ENCODE results near the gene CTAGE4. TPM values are rescaled to one million over a fixed set of nuclear protein-coding genes. Genes with fewer than 3 reads are reported as not detected.
"Not testable (repeated sequence)": the region's sequence is repeated elsewhere in the genome, so short reads cannot be mapped to it uniquely, and the experiment has no call there.

CTAGE4 gene
- polyA plus RNA-seq, 1 experiment: not detected

DNA sequence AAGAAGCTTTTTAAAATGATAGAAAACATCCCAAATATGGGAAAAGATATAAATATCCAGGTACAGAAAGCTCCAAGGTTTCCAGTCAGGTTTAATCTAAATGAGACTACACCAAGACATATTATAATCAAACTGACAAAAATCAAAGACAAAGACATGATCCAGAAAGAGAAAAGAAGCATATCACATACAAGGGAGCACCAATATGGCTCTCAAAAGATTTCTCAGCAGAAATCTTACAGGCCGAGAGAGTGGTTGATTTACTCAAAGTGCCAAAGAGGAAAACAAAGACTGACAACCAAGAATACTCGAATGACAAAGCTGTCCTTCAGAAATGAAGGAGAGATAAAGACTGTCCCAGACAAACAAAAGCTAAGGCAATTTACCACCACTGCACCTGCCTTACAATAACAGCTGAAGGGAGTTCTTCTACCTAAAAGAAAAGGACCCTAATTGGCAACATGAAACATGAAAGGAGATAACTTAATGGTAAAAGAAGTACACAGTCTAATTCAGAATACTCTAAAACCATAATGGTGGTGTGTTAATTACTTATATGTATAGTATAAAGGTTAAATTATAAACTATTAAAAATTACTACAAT is 34.9 kb upstream of the CTAGE4 start:
- POLR2A ChIA-PET: no interaction called here
- CTCF ChIA-PET: interaction anchor here (0.5 to 1.4 kb wide), 2 partner anchors 20 to 944 kb away, joined by 3 to 5 read pairs; no protein-coding TSS in a partner anchor
- no peaks in the 10 kb centered on the region for H3K27me3 ChIP-seq (ENCODE audit: control insufficient read depth, insufficient read depth, low read length)
- peaks cover 7% of the 10 kb centered on the region for H3K9me3 ChIP-seq (ENCODE audit: control insufficient read depth, insufficient read depth, low read length)
- H3K27ac ChIP-seq (ENCODE audit: low read depth, low read length): no peak overlapping the region
- TF ChIP-seq CTCF (IDR thresholded peaks at IDR 0.05; ENCODE audit: low read depth, low read length): no peak
- H3K4me3 ChIP-seq (ENCODE audit: low read depth, low read length): no peak overlapping the region
- DNase-seq (ENCODE audit: low read depth, low spot score): no peak

DNA sequence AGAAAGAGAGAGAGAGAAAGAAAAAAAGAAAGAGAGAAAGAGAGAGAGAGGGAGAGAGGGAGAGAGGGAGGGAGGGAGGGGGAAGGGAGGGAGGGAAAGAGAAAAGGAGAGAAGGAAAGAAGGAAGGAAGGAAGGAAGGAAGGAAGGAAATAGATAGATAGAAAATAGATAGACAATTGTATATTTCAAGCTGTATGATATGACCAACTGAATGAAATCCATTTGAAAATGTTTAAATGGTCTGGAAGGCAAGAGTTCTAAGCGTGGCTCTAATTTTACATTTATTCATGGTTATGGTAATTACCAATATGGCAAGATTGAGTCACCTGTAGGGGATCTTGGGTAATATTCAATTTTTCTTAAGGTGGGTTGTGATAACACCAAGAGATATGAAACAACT is 24.4 kb upstream of the CTAGE4 start:
- no peak for TF ChIP-seq CTCF (IDR thresholded peaks at IDR 0.05; ENCODE audit: low read depth, low read length)
- POLR2A ChIA-PET: no interaction called here
- H3K27me3 ChIP-seq (ENCODE audit: control insufficient read depth, insufficient read depth, low read length): no peaks in the 10 kb centered on the region
- no peaks in the 10 kb centered on the region for H3K9me3 ChIP-seq (ENCODE audit: control insufficient read depth, insufficient read depth, low read length)
- CTCF ChIA-PET: no interaction called here
- DNase-seq (ENCODE audit: low read depth, low spot score): no peak
- no peak overlapping the region for H3K27ac ChIP-seq (ENCODE audit: low read depth, low read length)
- H3K4me3 ChIP-seq (ENCODE audit: low read depth, low read length): no peak overlapping the region

GRCh38 chr7:144164784-144165183 is 18.5 kb upstream of the CTAGE4 start:
- H3K4me3 ChIP-seq (ENCODE audit: low read depth, low read length): no peak overlapping the region
- TF ChIP-seq CTCF (IDR thresholded peaks at IDR 0.05; ENCODE audit: low read depth, low read length): no peak
- no peaks in the 10 kb centered on the region for H3K9me3 ChIP-seq (ENCODE audit: control insufficient read depth, insufficient read depth, low read length)
- POLR2A ChIA-PET: no interaction called here
- no peak for DNase-seq (ENCODE audit: low read depth, low spot score)
- CTCF ChIA-PET: interaction anchor here (0.6 kb wide), 1 partner anchor 1380 kb away, joined by 3 read pairs; no protein-coding TSS in a partner anchor
- H3K27ac ChIP-seq (ENCODE audit: low read depth, low read length): no peak overlapping the region
- no peaks in the 10 kb centered on the region for H3K27me3 ChIP-seq (ENCODE audit: control insufficient read depth, insufficient read depth, low read length)

DNA sequence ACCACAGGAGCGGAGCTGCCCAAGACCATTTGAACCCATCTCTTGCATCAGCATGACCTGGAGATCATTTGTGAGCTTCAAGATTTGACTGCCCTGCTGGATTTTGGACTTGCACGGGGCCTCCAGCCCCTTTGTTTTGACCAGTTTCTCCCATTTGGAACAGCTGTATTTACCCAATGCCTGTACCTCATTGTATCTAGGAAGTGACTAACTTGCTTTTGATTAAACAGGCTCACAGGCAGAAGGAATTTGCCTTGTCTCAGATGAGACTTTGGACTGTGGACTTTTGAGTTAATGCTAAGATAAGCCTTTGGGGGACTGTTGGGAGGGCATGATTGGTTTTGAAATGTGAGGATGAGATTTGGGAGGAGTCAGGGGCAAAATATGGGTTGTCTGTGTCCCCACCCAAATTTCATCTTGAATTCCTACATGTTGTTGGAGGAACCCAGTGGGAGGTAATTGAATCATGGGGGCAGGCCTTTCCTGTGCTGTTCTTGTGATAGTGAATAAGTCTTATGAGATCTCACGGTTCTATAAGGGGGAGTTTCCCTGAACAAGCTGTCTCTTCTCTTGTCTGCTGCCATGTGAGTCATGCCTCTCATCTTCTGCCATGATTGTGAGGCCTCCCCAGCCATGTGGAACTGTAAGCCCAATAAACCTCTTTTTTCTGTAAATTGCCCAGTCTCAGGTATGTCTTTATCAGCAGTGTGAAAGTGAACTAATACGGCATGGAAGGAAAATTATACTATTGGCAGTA is 11.5 kb upstream of the CTAGE4 start:
- H3K27ac ChIP-seq (ENCODE audit: low read depth, low read length); DNase-seq (ENCODE audit: low read depth, low spot score); H3K27me3 ChIP-seq (ENCODE audit: control insufficient read depth, insufficient read depth, low read length); H3K9me3 ChIP-seq (ENCODE audit: control insufficient read depth, insufficient read depth, low read length); CTCF ChIA-PET; POLR2A ChIA-PET; H3K4me3 ChIP-seq (ENCODE audit: low read depth, low read length): not testable (repeated sequence)

DNA sequence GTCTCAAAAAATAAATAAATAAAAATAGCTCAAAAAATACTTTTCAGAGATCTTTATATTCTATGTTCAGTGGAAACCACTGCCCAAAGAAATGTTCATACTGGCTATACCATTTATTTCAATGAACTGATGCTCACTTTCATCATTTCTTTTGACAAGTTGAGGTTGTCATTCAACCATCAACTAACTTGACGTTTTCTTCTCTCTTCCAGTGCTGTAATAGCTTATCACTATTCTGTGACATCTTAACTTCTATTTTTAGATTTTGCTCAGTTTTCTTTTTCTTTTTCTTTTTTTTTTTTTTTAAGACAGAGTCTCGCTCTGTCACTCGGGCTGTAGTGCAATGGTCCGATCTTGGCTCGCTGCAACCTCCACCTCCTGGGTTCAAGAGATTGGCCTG is 8.7 kb upstream of the CTAGE4 start:
- ChIA-PET POLR2A (no interaction called here), CTCF (interaction anchor here (0.6 to 0.9 kb wide), 2 partner anchors 218 to 1894 kb away, joined by 3 to 4 read pairs; no protein-coding TSS in a partner anchor)
- Histone ChIP-seq H3K4me3 (ENCODE audit: low read depth, low read length) (no peak overlapping the region), H3K9me3 (ENCODE audit: control insufficient read depth, insufficient read depth, low read length) (no peaks in the 10 kb centered on the region), H3K27ac (ENCODE audit: low read depth, low read length) (no peak overlapping the region), H3K27me3 (ENCODE audit: control insufficient read depth, insufficient read depth, low read length) (no peaks in the 10 kb centered on the region)
- DNase-seq (ENCODE audit: low read depth, low spot score): no peak
- no peak for TF ChIP-seq CTCF (IDR thresholded peaks at IDR 0.05; ENCODE audit: low read depth, low read length)

All from AG04450 (cell line).